Measurements from ENCODE around the gene ODAD2.

DNA sequence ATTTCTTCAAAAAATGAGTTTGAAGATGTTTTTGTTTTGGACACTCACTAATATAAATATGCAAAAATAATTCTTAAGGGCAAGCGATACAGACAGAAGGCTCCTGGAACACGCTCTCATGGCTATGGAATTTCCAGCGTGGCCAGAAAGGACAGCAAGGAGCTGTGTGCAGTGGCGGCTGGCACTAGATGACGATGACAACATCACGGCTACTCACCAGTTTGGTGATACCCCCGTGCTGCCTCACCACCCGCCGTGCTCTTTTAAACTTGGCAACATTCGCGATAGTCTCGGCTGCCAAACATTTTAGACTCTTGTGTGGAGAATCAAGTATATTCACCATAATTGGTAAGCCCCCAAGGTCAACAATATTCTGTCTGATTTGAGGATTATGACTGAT is 54.9 kb downstream of the ODAD2 start:
- TF ChIP-seq, protein P1, sequence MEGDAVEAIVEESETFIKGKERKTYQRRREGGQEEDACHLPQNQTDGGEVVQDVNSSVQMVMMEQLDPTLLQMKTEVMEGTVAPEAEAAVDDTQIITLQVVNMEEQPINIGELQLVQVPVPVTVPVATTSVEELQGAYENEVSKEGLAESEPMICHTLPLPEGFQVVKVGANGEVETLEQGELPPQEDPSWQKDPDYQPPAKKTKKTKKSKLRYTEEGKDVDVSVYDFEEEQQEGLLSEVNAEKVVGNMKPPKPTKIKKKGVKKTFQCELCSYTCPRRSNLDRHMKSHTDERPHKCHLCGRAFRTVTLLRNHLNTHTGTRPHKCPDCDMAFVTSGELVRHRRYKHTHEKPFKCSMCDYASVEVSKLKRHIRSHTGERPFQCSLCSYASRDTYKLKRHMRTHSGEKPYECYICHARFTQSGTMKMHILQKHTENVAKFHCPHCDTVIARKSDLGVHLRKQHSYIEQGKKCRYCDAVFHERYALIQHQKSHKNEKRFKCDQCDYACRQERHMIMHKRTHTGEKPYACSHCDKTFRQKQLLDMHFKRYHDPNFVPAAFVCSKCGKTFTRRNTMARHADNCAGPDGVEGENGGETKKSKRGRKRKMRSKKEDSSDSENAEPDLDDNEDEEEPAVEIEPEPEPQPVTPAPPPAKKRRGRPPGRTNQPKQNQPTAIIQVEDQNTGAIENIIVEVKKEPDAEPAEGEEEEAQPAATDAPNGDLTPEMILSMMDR (conservative IDR thresholded peaks at IDR 0.05; ENCODE audit: low read length), result 0 out of 2 replicates have a peak, but pooled peaks have one; percentile 9
- no peak for TF ChIP-seq EZH2phosphoT487 (IDR thresholded peaks at IDR 0.05; ENCODE audit: borderline replicate concordance)

Data from Loucy (cell line).